NCI-H2029 treated with DMSO at 0.1 percent for 48 hours (cell line): Measurements from ENCODE around the gene SAV1.
"Not testable (repeated sequence)": the region's sequence is repeated elsewhere in the genome, so short reads cannot be mapped to it uniquely, and the experiment has no call there.

Source experiments
- DNase-seq: peaks from one replicate; lab custom pipeline; 2025; lab: John Stamatoyannopoulos, UW

Gene SAV1

GRCh38 chr14:50667996-50668825 is at the start of gene SAV1:
Gene SAV1 (minus strand): TSS chr14:50668306. CDS start chr14:50667967, 339 bp downstream.
- peak; percentile 66 for DNase-seq

- DNase-seq = no peak
These were observed 49.7 kb upstream of the SAV1 start for GRCh38 chr14:50717811-50718210.

GRCh38 chr14:50714450-50715073 is 46.5 kb upstream of the SAV1 start:
- no peak for DNase-seq

DNA sequence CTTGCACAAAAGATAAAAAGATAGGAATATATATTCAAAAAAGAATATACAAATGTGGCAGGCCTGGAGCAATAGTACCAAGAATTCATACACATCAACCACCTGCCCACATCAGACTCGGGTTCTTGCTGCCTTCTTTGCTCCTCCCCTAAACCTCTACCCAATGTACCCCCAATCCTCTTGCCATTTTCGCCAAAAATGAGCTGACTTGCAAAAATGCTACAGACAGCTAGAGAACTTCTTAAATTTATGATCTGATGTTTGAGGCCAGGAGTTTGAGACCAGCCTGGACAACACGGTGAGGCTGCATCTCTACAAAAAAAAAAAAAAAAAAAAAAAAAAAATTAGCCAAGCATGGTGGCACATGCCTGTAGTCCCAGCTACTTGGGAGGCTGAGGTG is 42.9 kb upstream of the SAV1 start:
- DNase-seq = no peak

- no peak for DNase-seq
These were observed 37.0 kb upstream of the SAV1 start for GRCh38 chr14:50705026-50705593.

DNA sequence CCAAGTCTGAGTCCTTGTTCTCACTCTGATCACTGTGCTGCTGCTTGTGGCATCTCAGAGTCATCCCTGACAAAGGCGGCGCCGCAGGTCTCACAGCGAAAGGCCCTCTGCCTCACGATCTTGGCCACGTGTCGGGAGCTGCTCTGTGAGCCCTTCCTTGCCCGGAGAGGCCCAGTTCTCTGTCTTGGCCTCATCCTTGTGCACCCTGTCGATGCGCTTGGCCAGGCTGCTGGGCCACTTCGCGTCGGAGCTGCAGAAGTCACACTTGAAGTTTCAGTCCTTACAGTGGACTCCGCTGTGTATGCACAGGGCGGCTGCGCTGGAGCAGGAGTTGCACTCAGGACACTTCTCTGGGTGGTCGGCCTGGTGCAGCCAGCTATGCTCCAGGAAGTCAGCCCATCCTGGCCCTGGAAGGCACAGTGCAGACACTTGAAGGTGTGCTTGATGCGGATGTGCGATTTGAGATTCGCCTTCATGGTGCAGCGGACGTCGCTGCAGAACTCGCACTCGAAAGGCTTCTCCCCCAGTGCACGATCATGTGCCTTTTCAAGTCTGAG is 36.4 kb upstream of the SAV1 start:
- no peak for DNase-seq

DNA sequence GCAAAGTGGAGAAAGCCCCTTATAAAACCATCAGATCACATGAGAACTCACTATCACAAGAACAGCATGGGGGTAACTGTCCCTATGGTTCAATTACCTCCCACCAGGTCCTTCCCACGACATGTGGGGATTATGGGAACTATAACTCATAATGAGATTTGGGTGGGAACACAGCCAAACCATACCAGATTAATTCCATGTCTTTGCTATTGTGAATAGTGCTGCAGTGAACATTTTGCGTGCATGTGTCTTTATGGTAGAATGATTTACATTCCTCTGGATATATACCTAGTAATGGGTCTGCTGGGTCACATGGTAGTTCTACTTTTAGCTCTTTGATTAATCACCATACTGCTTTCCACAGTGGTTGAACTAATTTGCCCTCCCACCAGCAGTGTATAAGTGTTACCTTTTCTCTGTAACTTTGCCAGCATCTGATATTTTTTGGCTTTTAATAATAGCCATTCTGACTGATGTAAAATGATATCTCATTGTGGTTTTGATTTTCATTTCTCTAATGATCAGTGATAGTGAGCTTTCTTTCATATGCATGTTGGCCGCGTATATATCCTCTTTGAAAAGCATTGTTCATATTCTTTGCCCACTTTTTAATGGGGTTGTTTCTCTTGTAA is 29.7 kb upstream of the SAV1 start:
- DNase-seq = no peak

- not testable (repeated sequence) for DNase-seq
These were observed 26.2 kb upstream of the SAV1 start for GRCh38 chr14:50694260-50694659.

- no peak for DNase-seq
These were observed 20.8 kb upstream of the SAV1 start for GRCh38 chr14:50688875-50689274.

GRCh38 chr14:50679674-50680073 is 11.6 kb upstream of the SAV1 start:
- no peak for DNase-seq

DNA sequence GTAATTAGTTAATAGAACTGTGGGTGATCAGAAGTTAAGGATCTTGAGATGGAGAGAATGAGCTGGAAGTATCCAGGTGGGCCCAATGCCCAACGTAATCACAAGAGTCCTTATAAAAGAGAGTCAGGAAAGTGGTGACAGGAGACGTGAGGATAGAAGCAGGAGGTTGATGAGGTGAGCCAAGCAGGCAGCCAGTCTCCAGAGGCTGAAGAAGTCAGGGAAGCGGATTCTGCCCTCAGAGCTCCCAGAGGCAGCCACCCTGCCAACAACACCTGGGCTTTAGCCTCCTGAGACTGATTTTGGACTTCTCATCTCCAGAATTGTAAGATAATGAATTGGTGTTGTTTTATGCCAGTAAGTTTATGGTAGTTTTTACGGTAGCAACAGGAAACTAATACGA is 10.1 kb upstream of the SAV1 start:
- no peak for DNase-seq

- DNase-seq = no peak
These were observed 9.5 kb upstream of the SAV1 start for GRCh38 chr14:50677527-50678063.

DNA sequence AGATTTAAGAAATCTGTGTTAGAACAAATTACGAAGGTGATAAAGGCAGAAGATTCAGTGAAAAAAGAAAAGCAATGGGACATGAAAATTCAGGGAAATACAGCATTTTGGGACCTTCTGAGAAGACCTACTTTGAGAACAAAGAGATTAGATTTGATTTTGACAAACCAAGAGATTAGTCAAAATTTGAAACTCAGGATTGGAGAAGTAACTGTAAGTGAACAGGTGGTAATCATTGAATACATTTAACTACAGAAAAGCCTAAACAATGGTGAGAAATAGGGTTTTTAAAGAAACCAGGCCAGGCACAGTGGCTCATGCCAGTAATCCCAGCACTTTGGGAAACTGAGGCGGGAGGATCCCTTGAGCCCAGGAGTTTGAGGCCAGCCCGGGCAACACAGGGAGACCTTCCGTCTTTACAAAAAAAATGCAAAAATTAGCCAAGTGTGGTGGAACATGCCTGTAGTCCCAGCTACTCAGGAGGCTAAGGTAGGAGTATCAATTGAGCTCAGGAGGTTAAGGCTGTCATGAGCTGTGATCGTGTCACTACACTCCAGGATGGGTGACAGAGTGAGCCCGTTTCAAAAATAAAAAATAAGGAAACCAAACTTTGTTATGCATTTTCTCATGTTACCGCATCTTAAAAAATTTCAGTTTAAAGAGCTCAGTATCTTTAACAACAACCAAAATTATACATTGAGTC is 8.9 kb upstream of the SAV1 start:
- no peak for DNase-seq

GRCh38 chr14:50675597-50675996 is 7.5 kb upstream of the SAV1 start:
- DNase-seq = no peak

DNA sequence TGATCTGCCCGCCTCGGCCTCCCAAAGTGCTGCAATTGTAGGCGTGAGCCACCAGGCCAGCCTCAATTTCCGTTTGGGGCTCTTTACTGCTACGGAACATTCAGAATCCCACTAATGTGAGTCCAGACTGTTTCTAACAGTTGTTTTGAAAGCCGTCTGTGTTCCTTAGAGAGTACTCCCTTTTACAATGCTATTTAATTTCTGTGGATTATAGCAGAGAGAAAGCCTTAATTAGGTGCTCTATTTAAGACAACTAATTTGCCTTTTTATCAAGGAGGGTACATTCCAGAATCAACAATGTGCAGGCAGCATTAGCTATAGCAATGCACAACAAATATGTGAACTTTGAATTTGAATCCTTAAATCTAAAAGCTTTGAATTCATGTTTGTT is 2.8 kb upstream of the SAV1 start:
- DNase-seq = no peak

GRCh38 chr14:50670196-50670865 is 2.2 kb upstream of the SAV1 start:
- DNase-seq = no peak

DNA sequence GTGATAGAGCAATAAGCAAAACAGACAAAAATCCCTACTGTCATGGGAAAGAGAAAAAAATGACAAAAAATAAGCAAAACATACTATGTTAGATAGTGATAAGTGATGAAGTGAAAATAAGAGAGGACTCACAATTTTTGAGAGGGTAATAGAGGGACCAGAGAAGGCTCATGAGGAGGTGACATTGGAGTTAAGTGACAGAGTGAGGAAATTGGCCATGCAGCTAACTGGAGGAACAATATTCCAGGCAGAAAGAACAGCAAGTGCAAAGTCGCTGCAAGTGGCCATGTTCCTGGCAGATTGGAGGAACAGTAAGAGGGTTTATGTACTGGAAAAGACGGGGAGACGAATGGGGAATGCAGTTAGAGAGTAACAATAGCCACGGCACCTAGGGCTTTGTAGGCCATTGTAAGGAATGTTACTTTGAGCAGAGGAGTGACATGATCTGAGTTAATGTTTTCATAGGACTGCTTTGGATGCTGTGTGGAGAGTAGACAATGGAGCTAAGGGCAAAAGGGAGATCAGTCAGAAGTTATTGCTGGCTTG is 1.4 kb upstream of the SAV1 start:
- no peak for DNase-seq

GRCh38 chr14:50668826-50669143 is 679 bp upstream of the SAV1 start:
- no peak for DNase-seq

DNA sequence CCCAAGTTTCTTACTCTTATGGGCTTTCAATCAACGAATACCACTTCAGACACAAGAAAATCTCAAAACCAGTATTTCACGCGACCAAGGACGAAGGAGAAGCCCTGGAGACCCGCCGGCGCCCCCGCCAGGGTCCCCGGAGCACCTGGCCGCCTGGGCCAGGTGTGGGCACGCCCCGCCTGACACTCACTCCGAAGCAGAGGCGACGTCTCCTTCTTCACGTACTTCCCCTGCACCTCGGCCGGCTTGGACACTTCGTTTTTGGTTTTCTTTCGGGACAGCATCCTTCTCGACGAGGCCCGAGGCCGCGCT is 466 bp downstream of the SAV1 start:
- no peak for DNase-seq

GRCh38 chr14:50666772-50667683 is 1.1 kb downstream of the SAV1 start:
- DNase-seq = no peak
